Panc1 (cell line): ENCODE results near the gene VAC14. TPM values are rescaled to one million over a fixed set of nuclear protein-coding genes. Genes with fewer than 3 reads are reported as not detected.

Experiments
- ATAC-seq: fragments of 200-7000 bp; cut with Tn5 transposase; 2 replicates; pipeline ENCODE4 v1.9.1; 2020; ENCODE audit warnings: mild to moderate bottlenecking, moderate library complexity
- BruUV-seq: library from RNA; stranded (reverse); fragments of 400-500 nt; replicated peaks from 2 replicates; lab custom pipeline; 2021; lab: Mats Ljungman, UMichigan
- CTCF ChIA-PET: fragments of 300-600 bp; sonication (Branson Sonifier 250); formaldehyde crosslinking; loops from one replicate; lab custom pipeline; 2022; ENCODE audit warnings: antibody characterized with exemption; lab: Charles Lee
- POLR2A ChIA-PET: fragments of 300-600 bp; sonication (Branson Sonifier 250); formaldehyde crosslinking; loops from one replicate; lab custom pipeline; 2022; ENCODE audit warnings: antibody characterized with exemption; lab: Charles Lee
- DNase-seq: peaks from one replicate; pipeline ENCODE4 v3.0.0-alpha.2; 2010; ENCODE audit warnings: low read depth, low spot score
- H3K27ac ChIP-seq: 2 replicates; pipeline ENCODE4 v1.5.1; 2011; ENCODE audit warnings: mild to moderate bottlenecking, low read length, inconsistent platforms
- H3K27me3 ChIP-seq: fragments of 200-500 bp; sonication (Bioruptor generic); 2 replicates; pipeline ENCODE4 v1.6.0; 2014; ENCODE audit warnings: low read length, inconsistent platforms; ENCODE audit not compliant: control insufficient read depth, insufficient read depth
- H3K36me3 ChIP-seq: fragments of 200-500 bp; sonication (Bioruptor generic); 2 replicates; pipeline ENCODE4 v1.5.1; 2014; ENCODE audit warnings: inconsistent platforms, mild to moderate bottlenecking, low read length, moderate library complexity; ENCODE audit not compliant: control insufficient read depth, insufficient read depth
- H3K4me1 ChIP-seq: 2 replicates; pipeline ENCODE4 v1.5.1; 2011; ENCODE audit warnings: inconsistent platforms, mild to moderate bottlenecking, low read length, moderate library complexity; ENCODE audit not compliant: control insufficient read depth, insufficient read depth
- H3K4me3 ChIP-seq, 2 experiments: 2 replicates each; pipeline ENCODE4 v1.5.1; 2011 to 2012; ENCODE audit warnings: low read depth in 2 of 2, low read length in 2 of 2, mild to moderate bottlenecking in 2 of 2, inconsistent platforms in 1 of 2, moderate library complexity in 1 of 2
- H3K9me3 ChIP-seq: fragments of 200-500 bp; sonication (Bioruptor generic); 2 replicates; pipeline ENCODE4 v1.5.1; 2014; ENCODE audit warnings: low read depth, mild to moderate bottlenecking, inconsistent platforms, low read length, moderate library complexity; ENCODE audit not compliant: control insufficient read depth, insufficient read depth
- CTCF ChIP-seq: fragments of 450-650 bp; IDR thresholded peaks from 2 replicates; pipeline ENCODE4 v1.5.1; 2017; ENCODE audit warnings: mild to moderate bottlenecking
- POLR2AphosphoS5 ChIP-seq: IDR thresholded peaks from 2 replicates; pipeline ENCODE4 v1.6.1; 2012; ENCODE audit warnings: mild to moderate bottlenecking, low read depth, low read length, moderate library complexity
- SIN3A ChIP-seq: IDR thresholded peaks from 2 replicates; pipeline ENCODE4 v1.6.1; 2012; ENCODE audit warnings: low read depth, mild to moderate bottlenecking, low read length, moderate library complexity, borderline replicate concordance; ENCODE audit not compliant: insufficient read depth
- TCF7L2 ChIP-seq: IDR thresholded peaks from 2 replicates; pipeline ENCODE4 v1.6.1; 2011; ENCODE audit warnings: mild to moderate bottlenecking, low read depth, low read length, inconsistent platforms
- in situ Hi-C: cut with HindIII; loops from 2 replicates; pipeline ENCODE4 v1.10.0; 2016; ENCODE audit warnings: low sequenced_read_pairs, low pct_unique_long_range_greater_than_20kb
- intact Hi-C: fragments of 100-400 bp; cut with micrococcal nuclease; formaldehyde crosslinking; loops from one replicate; pipeline ENCODE4 v1.10.0; 2022; ENCODE audit not compliant: unreplicated experiment
- total RNA-seq: library from RNA; stranded (reverse); gene quantifications from one replicate; pipeline ENCODE4 v1.2.1, GENCODE V29; 2021; ENCODE audit not compliant: unreplicated experiment
- TF ChIP-seq, protein P1 (sequence below), 2 experiments: IDR thresholded peaks; 2 replicates each; pipeline ENCODE4 v1.6.1; 2011 to 2012; ENCODE audit warnings: low read depth in 2 of 2, control low read depth in 1 of 2, low read length in 1 of 2, mild to moderate bottlenecking in 1 of 2, moderate library complexity in 1 of 2; ENCODE audit not compliant: insufficient read depth in 1 of 2

Gene VAC14
- total RNA-seq, 1 experiment from 2014 or later, result 37.9 TPM

DNA sequence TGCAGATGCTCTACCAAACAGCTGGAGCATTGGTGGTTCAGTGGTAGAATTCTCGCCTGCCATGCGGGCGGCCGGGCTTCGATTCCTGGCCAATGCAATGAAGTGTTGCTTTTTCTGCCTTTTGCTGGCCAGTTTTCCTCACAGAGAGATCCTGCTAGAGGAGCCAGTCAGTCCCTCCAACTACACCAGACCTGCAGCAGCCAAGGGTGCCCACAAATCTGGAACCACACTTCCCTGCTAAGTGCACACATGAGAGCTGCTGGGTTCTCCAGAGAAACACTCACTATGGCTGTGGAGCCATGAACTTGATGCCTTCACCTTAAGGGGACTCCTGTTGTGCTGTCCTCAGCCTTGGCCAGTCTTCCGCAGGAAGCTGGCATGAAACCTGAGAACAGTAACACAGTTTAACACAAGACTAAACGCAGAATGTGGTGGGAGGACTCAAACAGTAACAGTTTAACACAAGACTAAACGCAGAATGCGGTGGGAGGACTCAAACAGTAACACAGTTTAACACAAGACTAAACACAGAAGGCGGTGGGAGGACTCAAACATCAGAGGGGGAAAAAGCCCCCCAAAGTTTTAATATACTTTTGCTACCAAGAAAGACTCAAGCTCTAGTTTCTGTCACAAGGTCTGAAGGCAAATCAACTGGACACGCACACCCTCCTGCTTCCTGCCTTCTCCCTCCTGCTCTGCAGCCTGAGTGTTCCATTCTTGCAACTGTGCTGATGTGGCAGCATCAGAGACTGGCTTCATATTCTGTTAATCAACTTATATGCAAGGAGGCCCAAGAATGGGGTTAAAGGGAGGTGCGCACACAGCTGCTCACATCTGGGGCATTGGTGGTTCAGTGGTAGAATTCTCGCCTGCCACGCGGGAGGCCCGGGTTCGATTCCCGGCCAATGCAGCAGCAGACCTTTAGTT lies 12.0 kb downstream of the VAC14 start:
- ATAC-seq (peak; percentile 69), DNase-seq (no peak)
- intact Hi-C loops (no loop called here), in situ Hi-C loops (no loop called here)
- H3K27me3 ChIP-seq, result no peaks in the 10 kb centered on the region
- BruUV-seq, result no TSS peak
- ChIA-PET CTCF (no interaction called here), POLR2A (no interaction called here)
- TF ChIP-seq, protein P1, sequence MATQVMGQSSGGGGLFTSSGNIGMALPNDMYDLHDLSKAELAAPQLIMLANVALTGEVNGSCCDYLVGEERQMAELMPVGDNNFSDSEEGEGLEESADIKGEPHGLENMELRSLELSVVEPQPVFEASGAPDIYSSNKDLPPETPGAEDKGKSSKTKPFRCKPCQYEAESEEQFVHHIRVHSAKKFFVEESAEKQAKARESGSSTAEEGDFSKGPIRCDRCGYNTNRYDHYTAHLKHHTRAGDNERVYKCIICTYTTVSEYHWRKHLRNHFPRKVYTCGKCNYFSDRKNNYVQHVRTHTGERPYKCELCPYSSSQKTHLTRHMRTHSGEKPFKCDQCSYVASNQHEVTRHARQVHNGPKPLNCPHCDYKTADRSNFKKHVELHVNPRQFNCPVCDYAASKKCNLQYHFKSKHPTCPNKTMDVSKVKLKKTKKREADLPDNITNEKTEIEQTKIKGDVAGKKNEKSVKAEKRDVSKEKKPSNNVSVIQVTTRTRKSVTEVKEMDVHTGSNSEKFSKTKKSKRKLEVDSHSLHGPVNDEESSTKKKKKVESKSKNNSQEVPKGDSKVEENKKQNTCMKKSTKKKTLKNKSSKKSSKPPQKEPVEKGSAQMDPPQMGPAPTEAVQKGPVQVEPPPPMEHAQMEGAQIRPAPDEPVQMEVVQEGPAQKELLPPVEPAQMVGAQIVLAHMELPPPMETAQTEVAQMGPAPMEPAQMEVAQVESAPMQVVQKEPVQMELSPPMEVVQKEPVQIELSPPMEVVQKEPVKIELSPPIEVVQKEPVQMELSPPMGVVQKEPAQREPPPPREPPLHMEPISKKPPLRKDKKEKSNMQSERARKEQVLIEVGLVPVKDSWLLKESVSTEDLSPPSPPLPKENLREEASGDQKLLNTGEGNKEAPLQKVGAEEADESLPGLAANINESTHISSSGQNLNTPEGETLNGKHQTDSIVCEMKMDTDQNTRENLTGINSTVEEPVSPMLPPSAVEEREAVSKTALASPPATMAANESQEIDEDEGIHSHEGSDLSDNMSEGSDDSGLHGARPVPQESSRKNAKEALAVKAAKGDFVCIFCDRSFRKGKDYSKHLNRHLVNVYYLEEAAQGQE (IDR thresholded peaks at IDR 0.05; ENCODE audit: insufficient read depth in 1 of 2, low read depth in 2 of 2, low read length in 1 of 2), result no peak
- TF ChIP-seq SIN3A, result no peak
- H3K36me3 ChIP-seq, result no peaks in the 10 kb centered on the region
- H3K4me1 ChIP-seq, result no peaks in the 10 kb centered on the region; the same call in 1 of the 2 replicates
- no peaks in the 10 kb centered on the region for H3K9me3 ChIP-seq
- no peak overlapping the region for H3K27ac ChIP-seq
- no peak overlapping the region for H3K4me3 ChIP-seq

GRCh38 chr16:70786020-70786755 lies 14.8 kb downstream of the VAC14 start:
- ChIA-PET POLR2A (no interaction called here), CTCF (no interaction called here)
- H3K36me3 ChIP-seq, result no peaks in the 10 kb centered on the region
- ATAC-seq (no peak), DNase-seq (no peak)
- H3K27me3 ChIP-seq, result no peaks in the 10 kb centered on the region
- H3K9me3 ChIP-seq, result no peaks in the 10 kb centered on the region
- intact Hi-C loops, result no loop called here
- H3K4me3 ChIP-seq, result no peak overlapping the region
- H3K4me1 ChIP-seq, result no peaks in the 10 kb centered on the region; the same call in 1 of the 2 replicates
- BruUV-seq, result no TSS peak
- H3K27ac ChIP-seq, result no peak overlapping the region
- in situ Hi-C loops, result no loop called here
- TF ChIP-seq, protein P1 (IDR thresholded peaks at IDR 0.05; ENCODE audit: insufficient read depth in 1 of 2, low read depth in 2 of 2, low read length in 1 of 2), result no peak
- TF ChIP-seq TCF7L2 (no peak), SIN3A (no peak), CTCF (no peak), POLR2AphosphoS5 (no peak)
